BLaER1 (cell line): ENCODE data around the gene ADGRB2.

Experiments
- H3K27ac ChIP-seq: shearing (Covaris generic); formaldehyde crosslinking; 2 replicates; pipeline ENCODE4 v1.8.1; 2022
- H3K27me3 ChIP-seq: shearing (Covaris generic); formaldehyde crosslinking; 2 replicates; pipeline ENCODE4 v1.8.1; 2022
- H3K36me3 ChIP-seq: shearing (Covaris generic); formaldehyde crosslinking; 2 replicates; pipeline ENCODE4 v1.8.1; 2022
- H3K4me1 ChIP-seq: shearing (Covaris generic); formaldehyde crosslinking; 2 replicates; pipeline ENCODE4 v1.8.1; 2022
- H3K4me2 ChIP-seq: shearing (Covaris generic); formaldehyde crosslinking; 2 replicates; pipeline ENCODE4 v1.8.1; 2022
- H3K4me3 ChIP-seq: shearing (Covaris generic); formaldehyde crosslinking; 2 replicates; pipeline ENCODE4 v1.8.1; 2022
- H3K9ac ChIP-seq: shearing (Covaris generic); formaldehyde crosslinking; 2 replicates; pipeline ENCODE4 v1.8.1; 2022
- H3K9me3 ChIP-seq: shearing (Covaris generic); formaldehyde crosslinking; 2 replicates; pipeline ENCODE4 v1.8.1; 2022
- H4K20me1 ChIP-seq: shearing (Covaris generic); formaldehyde crosslinking; 2 replicates; pipeline ENCODE4 v1.8.1; 2022
- Cebpa-rat ChIP-seq: shearing (Covaris generic); IDR thresholded peaks from 2 replicates; pipeline ENCODE4 v1.8.1; 2022

The ADGRB2 gene

DNA sequence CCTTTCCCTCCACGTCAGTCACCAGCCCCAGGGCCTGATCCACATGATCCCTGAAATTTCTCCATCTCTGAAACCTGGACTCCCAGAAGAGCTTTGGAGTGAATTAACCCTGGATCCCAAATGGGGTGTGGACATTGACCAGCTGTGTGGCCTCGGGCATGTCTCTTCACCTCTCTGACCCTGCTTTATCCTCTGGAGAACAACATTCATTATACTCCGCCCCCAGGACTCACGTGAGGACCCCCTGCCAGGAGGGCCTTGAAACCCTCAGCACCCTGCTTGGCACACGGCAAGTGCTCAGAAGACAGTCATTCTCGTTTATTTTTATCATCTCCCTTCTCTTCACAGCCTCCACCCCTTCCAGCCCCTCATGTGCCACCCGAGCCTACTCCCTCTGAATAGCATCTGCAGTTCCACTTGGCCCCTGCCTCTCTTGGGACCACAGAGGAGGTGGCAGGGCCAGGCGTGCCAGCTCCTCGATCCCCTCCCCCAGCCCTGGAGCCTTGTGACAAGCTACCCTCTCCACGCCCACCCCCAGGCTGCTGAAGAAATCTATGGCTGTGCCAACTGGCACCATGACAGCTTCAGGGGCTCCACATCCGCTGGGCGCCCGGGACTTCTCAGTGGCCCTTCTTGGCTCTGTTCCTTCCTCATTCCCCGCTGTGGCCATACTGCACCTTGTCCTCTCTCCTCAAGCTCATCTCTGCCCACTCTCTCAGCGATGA is 18.0 kb downstream of the ADGRB2 start:
- H3K36me3 ChIP-seq: no peaks in the 10 kb centered on the region
- H3K9me3 ChIP-seq: no peaks in the 10 kb centered on the region
- no peak overlapping the region for H3K4me3 ChIP-seq
- H3K27ac ChIP-seq: peak overlapping the region; percentile 39
- no peak for TF ChIP-seq Cebpa-rat
- no peaks in the 10 kb centered on the region for H3K27me3 ChIP-seq
- H3K4me2 ChIP-seq: peak overlapping the region; percentile 93
- peaks cover 76% of the 10 kb centered on the region for H3K4me1 ChIP-seq
- peaks cover 12% of the 10 kb centered on the region for H4K20me1 ChIP-seq
- H3K9ac ChIP-seq: no peak overlapping the region; the same call in 1 of the 2 replicates

GRCh38 chr1:31745096-31745945 is 18.8 kb downstream of the ADGRB2 start:
- Histone ChIP-seq H3K27me3 (no peaks in the 10 kb centered on the region), H3K27ac (peak overlapping the region; percentile 39), H3K4me2 (peak overlapping the region; percentile 93), H3K9ac (no peak overlapping the region; the same call in 1 of the 2 replicates), H3K4me1 (peaks cover 76% of the 10 kb centered on the region), H3K9me3 (no peaks in the 10 kb centered on the region), H4K20me1 (peaks cover 4% of the 10 kb centered on the region), H3K36me3 (no peaks in the 10 kb centered on the region), H3K4me3 (no peak overlapping the region)
- TF ChIP-seq Cebpa-rat: no peak

GRCh38 chr1:31744165-31744888 is 19.8 kb downstream of the ADGRB2 start:
- no peaks in the 10 kb centered on the region for H3K36me3 ChIP-seq
- peak overlapping the region; percentile 39 for H3K27ac ChIP-seq
- H4K20me1 ChIP-seq: no peaks in the 10 kb centered on the region
- H3K9ac ChIP-seq: peak overlapping the region; percentile 35; the same call in 1 of the 2 replicates
- no peak for TF ChIP-seq Cebpa-rat
- H3K4me1 ChIP-seq: peaks cover 80% of the 10 kb centered on the region
- H3K27me3 ChIP-seq: no peaks in the 10 kb centered on the region
- H3K9me3 ChIP-seq: no peaks in the 10 kb centered on the region
- peak overlapping the region; percentile 93 for H3K4me2 ChIP-seq
- no peak overlapping the region for H3K4me3 ChIP-seq

- Histone ChIP-seq H3K9ac (peak overlapping the region; percentile 68), H3K9me3 (no peaks in the 10 kb centered on the region), H3K4me1 (peaks cover 96% of the 10 kb centered on the region), H4K20me1 (no peaks in the 10 kb centered on the region), H3K4me2 (peak overlapping the region; percentile 93), H3K27ac (peak overlapping the region; percentile 79), H3K4me3 (no peak overlapping the region; the same call in 1 of the 2 replicates), H3K27me3 (no peaks in the 10 kb centered on the region), H3K36me3 (0 out of 2 replicates have a peak, but pooled peaks cover 14% of the 10 kb centered on the region)
- TF ChIP-seq Cebpa-rat: no peak
These were observed 21.5 kb downstream of the ADGRB2 start for GRCh38 chr1:31742462-31743212.

- Histone ChIP-seq H3K9ac (peak overlapping the region; percentile 21; the same call in 1 of the 2 replicates), H3K27ac (peak overlapping the region; percentile 67), H3K27me3 (no peaks in the 10 kb centered on the region), H4K20me1 (no peaks in the 10 kb centered on the region), H3K36me3 (peaks cover 27% of the 10 kb centered on the region; the same call in 1 of the 2 replicates), H3K4me1 (peaks cover 76% of the 10 kb centered on the region), H3K4me2 (peak overlapping the region; percentile 77), H3K4me3 (no peak overlapping the region), H3K9me3 (no peaks in the 10 kb centered on the region)
- no peak for TF ChIP-seq Cebpa-rat
These were observed 24.8 kb downstream of the ADGRB2 start for GRCh38 chr1:31739346-31739745.

DNA sequence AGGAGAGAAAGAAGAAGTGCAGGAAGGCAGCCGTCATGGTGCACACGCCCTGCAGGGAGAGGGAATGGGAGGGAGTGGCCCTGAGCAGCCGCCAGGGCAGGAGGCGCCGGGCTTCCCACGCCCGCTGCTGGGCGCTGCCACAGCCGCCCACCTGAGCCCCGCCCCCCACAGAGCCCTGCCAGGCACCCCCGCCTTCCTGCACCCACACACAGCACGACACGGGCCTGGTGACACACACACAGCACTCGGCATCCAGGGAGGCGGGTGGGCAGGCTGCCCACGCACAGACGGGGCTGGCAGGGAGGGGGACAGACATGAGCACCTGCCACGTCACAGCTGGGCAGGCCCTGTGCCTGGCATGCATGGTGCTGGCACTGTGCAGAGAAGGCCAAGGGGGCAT is 27.5 kb downstream of the ADGRB2 start:
- no peak for TF ChIP-seq Cebpa-rat
- H3K4me2 ChIP-seq: 0 out of 2 replicates have a peak overlapping the region, but pooled peaks have one; percentile 9
- peaks cover 42% of the 10 kb centered on the region; the same call in 1 of the 2 replicates for H3K36me3 ChIP-seq
- H3K4me3 ChIP-seq: no peak overlapping the region
- H4K20me1 ChIP-seq: no peaks in the 10 kb centered on the region
- no peaks in the 10 kb centered on the region for H3K9me3 ChIP-seq
- H3K27ac ChIP-seq: no peak overlapping the region
- H3K9ac ChIP-seq: no peak overlapping the region
- no peaks in the 10 kb centered on the region for H3K27me3 ChIP-seq
- peaks cover 73% of the 10 kb centered on the region for H3K4me1 ChIP-seq

GRCh38 chr1:31735571-31735970 is 28.6 kb downstream of the ADGRB2 start:
- Histone ChIP-seq H3K4me3 (no peak overlapping the region), H3K4me2 (no peak overlapping the region), H3K9ac (no peak overlapping the region), H3K36me3 (peaks cover 52% of the 10 kb centered on the region; the same call in 1 of the 2 replicates), H3K27me3 (no peaks in the 10 kb centered on the region), H3K4me1 (peaks cover 62% of the 10 kb centered on the region), H3K9me3 (no peaks in the 10 kb centered on the region), H3K27ac (no peak overlapping the region), H4K20me1 (no peaks in the 10 kb centered on the region)
- TF ChIP-seq Cebpa-rat: no peak

DNA sequence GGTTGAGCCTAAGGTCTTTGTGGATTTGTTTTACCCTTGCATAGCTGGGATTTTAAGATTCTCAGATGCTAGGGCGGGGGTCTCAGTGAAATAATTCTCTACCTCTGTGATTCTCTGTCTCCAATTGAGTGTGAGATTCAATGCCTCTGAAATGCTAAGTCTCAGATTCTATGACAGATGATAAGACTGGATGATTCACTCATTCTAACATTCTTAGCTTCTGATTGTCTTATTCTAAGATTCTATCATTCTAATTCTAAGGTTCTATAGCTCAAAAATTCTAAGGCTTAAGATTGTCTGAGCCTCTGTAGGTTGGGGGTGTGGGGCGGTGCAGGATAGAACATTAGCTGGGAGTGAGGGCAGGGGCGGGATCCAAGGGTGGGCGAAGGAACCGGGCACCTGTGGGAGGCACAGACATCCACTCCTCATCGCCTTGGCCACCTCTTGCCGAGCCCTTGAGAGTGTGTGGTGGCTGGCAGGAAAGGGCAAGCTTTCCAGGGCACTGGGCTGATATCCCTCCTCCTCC is 29.5 kb downstream of the ADGRB2 start:
- Histone ChIP-seq H4K20me1 (no peaks in the 10 kb centered on the region), H3K27me3 (no peaks in the 10 kb centered on the region), H3K36me3 (peaks cover 62% of the 10 kb centered on the region; the same call in 1 of the 2 replicates), H3K4me3 (no peak overlapping the region), H3K9ac (no peak overlapping the region), H3K9me3 (no peaks in the 10 kb centered on the region), H3K27ac (no peak overlapping the region), H3K4me1 (peaks cover 53% of the 10 kb centered on the region), H3K4me2 (0 out of 2 replicates have a peak overlapping the region, but pooled peaks have one; percentile 70)
- no peak for TF ChIP-seq Cebpa-rat
